Measurements from ENCODE around the gene IP6K2.

DNA sequence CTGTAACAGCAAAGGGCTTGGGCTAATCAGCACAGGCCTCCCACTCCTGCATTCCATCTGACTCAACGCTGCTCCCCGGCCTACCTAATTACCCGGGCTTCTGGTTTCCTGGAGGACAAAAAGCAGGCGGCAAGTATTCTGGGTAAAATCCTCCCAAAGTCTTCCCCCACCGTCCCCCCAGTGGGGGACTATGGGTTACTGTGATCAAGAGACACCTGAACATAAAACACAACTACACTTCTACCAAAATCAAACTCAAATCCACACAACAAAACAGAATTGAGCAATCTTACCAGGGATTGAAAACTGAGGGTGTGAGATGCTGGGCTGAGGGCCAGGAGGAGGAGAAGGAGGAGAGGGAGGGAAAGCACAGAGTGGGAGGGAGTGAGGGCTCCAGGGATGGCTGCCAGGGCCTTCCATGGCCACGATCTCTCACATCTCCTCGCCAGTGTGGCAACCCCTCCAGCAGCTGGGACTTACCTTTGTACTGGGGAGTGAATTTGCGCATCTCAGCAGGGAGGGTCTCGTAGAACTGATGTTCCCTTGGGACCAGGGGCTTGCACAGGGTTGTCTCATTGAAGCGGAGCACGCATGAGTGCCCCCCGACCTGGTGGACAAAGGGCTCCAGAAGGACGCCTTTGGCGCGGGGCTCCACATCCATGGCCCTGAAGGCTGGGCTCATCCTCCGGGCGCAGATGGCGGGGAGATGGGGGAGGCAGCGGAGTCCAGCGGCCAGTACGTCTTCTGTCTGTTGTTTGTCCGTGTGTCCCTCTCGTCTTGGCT lies 22.2 kb downstream of the IP6K2 start:
- TF ChIP-seq CTCF (IDR thresholded peaks at IDR 0.05): no peak
- peak; percentile 33 to 51 (median 35) for TF ChIP-seq POLR2AphosphoS5 (IDR thresholded peaks at IDR 0.05)
